Dedifferentiated amniotic fluid mesenchymal stem cell (primary cell): ENCODE results near the gene CLIC6.

Source experiments
- DNase-seq: peaks from one replicate; pipeline ENCODE4 v3.0.0-alpha.2; 2016; ENCODE audit errors: extremely low spot score

CLIC6 gene

DNA sequence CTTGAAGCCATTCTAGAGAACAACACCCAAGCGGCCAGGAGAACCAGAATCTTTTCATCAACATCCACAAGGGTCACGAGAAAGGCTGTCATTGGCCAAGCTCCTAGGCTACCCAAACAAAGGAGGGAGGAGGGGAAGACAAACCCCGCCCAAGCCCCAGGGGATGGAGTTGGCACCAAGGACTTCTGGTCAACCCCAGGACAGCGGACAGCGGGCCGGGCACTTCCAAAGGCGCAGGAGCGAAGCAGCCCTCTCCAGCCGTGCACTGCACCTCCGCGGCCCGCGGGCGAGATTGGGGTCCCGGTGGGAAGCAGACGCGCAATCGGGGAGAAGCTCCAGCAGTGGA, at the start of gene CLIC6:
Gene CLIC6 (plus strand): TSS at position 192 of the 346 bp plus-strand sequence. CDS start 395 bp downstream, outside the sequence.
- DNase-seq = no peak

DNA sequence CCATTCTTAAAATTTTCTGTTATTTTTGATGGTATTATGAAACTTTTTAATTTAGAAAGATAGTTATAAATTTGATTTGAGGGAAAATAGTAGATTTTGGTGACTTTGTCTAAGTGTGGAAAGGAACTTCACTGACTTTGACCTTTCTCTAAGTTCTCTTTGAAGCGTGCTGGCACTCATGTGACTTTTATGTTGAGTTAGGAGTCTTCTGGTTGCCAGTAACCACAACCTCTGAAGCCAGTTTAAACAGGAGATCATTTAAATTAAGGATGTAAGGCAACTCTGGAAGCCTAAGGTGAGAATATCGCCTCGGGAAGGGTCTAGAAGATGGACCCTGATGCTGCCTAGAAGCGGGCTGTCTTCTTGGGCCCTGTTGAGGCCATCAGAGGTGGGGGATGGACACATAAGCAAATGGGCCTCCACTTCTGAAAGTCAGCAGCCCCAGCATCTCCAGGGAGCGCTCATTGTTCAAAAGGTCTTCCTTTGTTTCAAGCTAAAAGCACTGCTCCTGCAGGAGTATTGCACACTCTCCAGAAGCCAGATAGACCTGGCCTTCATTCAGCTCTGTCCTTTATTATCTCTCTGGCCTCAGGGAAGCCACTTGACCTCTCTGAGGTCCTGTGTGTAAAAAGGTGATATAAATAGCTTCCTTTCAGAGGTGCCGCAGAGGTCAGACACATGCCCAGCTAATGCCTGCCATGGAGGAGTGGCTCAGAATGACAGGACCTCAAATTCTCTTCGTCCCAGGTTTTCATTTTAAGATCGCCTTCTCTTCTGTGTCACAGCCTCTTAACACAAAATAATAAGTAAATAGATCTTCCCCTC, 48.7 kb upstream of the CLIC6 start:
- DNase-seq = no peak

- no peak for DNase-seq
Observed at GRCh38 chr21:34621434-34622350, 47.1 kb upstream of the CLIC6 start.

DNA sequence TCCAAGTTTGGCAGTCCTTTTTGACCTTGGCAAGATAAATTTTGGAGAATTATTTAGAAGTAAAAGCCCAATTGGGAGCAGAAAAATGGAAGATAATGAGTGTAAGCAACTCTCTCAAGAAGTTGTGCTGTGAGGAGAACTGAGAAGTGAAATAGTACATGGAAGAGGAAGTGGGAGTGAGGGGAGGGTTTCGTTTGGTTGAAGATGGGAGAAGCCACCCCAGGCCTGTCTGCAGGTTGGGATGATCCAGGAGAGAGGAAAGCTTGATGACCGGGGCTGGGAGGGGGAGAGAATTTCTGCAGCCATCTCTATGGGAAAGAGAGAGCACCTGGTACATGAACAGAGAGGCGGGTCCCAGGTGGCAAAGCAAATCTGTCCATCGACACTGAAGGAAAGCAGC, 45.3 kb upstream of the CLIC6 start:
- no peak for DNase-seq

DNA sequence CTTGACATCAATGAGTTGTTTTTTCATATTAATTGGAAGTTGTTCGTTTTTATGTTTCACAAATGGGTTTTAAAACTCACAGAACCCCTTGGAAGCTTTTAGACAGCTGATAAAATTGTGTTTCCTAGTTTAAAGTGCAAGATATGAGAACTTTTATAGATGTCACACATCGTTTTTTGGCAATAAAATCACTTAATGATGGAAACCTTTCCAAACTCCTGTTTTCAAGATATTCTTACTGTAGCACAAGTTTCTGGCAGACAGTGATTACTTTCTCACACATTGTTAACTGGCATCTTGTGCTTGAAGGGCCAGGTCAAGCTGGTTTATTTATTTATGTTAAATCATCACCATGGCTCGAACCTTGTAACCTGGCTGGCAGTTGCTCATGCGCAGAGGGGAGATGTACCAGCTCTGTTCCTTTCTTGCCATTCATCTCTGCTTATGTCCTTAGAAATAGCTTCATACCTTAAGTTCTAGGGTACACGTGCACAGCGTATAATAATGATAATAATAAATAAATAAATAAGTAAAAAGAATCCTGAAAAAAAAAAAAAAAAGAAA, 43.7 kb upstream of the CLIC6 start:
- DNase-seq = no peak

DNA sequence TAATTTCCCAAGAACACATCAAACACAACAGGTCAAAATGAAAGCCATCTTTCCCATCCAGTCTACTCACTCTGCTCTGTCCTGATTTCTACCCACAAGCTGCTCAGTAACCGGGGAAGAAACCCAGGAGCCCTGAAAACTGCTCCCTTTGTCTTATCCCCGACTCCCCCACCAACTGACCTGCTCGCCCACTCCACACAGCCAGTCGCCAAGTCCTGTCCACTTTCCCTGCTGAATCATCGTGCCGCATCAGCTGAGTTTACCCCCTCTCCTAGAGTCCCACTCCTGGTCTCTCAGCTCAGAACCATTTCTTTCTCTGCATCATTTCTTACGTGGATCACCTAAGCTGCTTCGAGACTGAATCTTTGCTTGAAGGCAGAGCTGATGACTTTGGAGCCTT, 42.7 kb upstream of the CLIC6 start:
- no peak for DNase-seq

DNA sequence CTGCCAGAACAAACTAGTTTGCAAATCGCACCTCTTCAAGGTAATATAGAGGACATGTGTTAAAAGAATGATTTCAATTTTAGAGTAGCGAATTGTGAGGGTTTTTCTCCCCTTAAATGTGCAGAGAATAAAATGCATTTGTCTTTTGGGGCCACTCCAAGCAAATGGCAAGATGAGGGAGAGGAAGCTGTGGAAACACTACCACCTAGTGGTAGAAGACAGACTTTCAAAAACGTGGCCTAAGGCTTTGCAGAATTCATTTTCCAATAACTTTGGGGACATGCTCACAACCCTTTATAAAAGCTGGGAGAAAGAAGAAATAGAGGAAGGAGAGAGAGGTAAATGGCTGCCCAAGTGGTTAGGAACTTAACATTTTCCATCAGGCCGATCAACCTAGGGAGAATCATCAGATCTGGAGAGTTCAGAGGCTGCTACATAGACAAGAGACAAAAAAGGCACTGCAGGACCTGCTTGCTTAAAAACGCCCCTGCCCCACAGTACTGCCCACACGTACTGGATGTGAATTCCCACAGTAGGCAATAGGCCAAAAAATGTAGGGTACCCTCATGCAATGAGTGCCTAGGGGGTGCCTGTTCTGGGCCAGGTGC, 38.2 kb upstream of the CLIC6 start:
- DNase-seq = peak; percentile 53

DNA sequence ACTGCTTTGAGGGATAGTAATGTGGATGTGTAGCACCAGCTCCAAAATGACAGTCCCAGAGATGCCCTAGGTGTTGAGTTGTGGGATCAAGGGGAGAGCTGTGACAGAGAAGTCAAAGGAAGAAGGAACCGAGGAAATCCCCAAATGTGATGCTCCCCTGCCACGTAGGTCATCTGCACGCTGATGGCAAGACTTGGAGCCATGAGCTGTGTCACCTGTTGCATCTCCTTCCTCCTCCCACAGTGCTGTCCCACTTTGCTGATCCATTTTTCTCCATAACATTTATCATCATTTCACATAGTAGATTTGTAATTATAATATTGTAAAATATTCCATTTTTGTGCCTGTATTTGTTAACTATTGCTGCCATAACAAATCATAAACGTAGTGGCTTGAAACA, 36.3 kb upstream of the CLIC6 start:
- no peak for DNase-seq

- DNase-seq = no peak
Observed at GRCh38 chr21:34635307-34635706, 33.5 kb upstream of the CLIC6 start.

- DNase-seq = no peak
Observed at GRCh38 chr21:34636961-34637360, 31.8 kb upstream of the CLIC6 start.

- DNase-seq = no peak
Observed at GRCh38 chr21:34639250-34639649, 29.5 kb upstream of the CLIC6 start.

DNA sequence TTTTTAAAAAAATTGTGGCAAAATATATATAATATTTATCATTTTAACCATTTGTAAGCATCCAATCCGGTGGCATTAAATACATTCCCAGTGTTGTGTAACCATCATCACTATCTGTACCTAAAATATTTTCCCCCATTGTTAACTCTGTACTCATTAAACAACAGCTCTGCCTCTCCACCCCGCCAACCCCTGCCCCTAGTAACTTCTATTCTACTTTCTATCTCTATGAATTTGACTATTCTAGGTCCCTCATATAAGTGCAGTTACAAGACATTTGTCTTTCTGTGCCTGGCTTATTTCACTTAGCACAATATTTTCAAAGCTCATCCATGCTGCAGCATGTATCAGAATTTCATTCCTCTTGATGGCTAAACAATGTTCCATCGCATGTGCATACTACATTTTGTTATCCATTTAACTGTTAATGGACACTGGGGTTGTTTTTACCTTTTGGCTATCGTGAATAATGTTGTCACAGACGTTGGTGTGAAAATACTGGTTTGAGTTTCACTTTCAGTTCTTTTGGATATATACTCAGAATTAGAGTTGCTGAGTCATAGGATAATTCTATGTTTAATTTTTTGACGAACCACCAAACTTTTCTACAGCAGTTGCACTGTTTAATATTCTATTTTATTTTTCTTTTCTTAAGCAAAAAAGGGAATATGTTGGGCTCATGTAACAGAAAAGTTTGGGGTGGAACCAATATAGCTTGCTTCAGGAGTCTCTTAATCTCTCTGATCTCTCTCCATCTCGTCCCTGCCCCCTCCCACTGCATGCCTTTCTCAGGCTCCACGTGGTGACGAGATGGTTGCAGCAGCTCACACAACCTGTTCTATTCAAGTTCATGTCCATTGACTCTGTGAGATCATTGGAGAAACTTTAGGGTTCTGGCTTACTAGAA, 28.7 kb upstream of the CLIC6 start:
- DNase-seq = no peak

DNA sequence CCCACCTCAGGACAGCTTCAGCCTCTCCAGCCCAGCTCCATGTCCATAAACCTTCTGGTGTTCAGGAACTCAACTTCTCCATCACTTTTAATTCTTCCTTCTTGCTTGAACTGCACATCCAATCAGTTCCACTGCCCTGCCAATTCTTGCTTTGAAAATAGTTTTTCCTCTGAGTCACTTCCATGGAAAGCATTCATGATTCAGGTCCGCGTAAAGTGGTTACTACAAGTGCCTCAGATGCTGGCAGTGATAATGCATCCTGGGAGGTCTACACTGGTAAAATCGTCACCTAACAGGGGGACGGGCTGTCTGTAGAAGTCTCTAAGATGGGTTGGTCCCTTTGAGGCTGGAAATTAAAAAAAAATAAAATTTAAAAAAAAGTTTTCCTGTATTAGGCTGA, 27.9 kb upstream of the CLIC6 start:
- DNase-seq = peak; percentile 59

DNA sequence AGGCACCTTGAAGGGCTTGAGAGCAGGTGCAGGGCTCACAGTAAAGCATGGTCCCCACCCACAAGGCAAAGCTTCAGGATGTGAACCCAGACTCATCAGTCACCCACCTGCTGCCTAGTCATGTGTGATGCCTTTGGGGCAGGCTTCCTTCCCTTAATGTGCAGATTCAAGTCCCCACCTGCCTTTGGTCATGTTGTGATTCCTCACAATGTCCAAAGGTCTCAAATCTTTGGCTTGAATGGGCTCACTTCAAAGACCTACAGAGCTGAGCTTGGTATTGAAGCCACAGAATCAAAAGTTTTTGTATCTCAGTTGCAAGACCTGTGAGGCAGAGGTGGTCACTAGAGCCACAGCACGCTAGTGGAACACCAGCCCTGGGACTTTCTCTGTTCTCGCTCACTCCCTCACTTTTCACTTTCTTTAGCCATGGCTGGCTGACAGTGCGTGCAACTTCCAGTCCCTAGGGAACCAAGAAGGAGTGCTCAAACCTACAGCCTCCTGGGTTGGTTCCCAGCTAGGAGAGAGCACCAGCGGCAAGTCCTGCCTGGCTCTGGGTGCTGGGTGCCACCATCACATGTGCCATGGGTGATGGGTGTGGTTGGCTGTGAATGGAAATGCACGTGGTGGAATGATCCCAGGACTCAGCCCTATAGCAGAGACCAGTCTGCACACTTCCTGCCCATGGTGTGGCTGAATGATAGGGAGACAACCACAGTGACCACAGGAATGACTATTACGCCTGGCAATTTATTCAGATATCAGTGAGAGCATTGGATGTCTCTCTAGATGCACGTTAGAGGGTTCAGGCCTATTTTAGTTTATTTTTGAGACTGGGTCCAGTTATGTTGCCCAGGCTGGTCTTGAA, 26.4 kb upstream of the CLIC6 start:
- no peak for DNase-seq

GRCh38 chr21:34644825-34645224, 24.0 kb upstream of the CLIC6 start:
- no peak for DNase-seq

DNA sequence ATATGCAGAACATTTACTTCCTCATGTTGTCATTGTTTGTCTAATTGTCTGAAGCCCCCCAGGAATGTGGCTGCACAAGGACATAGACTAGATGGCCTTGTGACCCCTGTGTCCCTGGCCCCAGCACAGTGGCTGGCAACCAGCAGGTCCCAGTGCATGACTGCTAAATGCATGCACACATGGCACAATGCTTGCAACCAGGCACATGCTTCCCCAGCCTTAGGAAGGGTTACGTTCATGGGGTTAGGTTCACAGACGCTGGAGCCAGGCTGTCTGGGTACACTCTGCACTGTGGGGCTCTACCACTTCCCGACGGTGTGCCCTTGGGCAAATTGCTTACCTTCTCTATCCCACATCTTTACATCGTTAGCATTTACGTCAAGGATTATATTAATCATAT, 21.2 kb upstream of the CLIC6 start:
- no peak for DNase-seq

DNA sequence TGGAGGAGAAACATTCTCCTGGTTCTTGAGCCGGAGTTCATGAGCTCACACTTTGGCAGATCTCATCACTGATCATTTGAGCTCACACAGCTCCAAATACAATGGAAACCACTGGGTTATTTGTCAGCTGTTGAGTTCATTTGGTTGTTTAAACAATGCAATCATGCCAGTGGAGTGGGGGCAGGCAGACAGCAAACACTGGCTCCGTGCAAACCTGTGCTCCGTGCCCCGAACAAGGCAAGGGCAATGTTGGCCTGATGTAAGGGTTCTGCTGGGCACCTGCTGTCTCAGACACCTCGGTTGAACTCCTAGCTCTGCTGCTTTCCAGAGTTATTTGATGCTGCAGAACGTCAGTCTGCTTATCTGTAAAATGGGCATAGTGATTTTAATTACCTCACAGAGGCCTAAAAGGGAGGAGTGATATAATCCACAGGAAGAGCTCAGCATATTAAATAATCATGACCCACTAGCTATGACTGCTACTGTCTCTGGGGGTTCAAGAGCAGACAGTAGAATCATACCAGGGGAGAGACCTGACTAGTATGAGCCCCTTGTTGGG, 20.0 kb upstream of the CLIC6 start:
- no peak for DNase-seq

DNA sequence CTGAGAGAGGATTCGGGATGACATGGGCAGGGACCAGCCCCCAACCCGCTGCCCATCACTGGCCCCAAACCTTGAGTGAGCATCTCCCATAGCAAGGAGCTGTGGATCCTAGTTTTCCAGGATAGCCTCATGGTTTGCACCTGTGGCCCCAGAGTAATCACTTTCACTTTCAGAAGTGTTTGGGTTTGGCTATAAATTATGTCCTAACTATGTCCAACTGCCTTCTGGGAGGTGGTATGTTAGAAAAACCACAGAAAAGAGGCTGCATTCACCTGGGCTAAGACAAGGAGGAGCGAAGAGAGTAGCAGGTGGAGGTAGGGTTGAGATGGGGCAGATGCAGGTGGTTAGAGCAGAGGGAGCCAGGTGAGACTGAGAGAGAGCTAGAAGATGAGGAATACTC, 19.4 kb upstream of the CLIC6 start:
- DNase-seq = no peak

DNA sequence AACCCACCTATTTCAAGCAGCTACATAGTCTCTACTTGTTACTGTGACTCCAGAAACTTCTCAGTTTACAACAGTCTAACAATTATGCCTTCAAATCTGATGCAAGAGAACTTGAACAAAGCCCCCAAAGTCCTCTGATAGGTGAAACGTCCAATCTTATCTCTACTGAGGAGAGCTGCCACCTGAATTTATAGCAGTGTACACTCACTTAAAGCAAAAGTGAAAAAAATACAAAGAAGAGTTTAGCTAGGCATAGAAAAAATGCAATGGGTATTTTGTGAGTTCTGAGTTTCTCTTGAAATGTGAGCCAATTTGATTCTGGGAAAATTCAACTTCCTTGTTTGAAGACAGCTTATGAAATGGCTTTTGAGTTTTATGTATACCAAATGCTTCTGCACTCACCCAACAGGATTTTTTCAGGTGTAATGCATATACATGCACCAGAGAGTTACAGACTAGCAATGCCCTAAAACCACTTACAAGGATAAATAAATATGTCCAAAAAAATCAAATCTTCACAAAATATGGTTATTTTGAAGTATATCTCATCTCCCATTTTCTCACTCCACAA, 17.8 kb upstream of the CLIC6 start:
- DNase-seq = no peak

GRCh38 chr21:34651642-34652041, 17.2 kb upstream of the CLIC6 start:
- no peak for DNase-seq
